ENCODE results near the gene SLC6A17.

Gene SLC6A17

GRCh38 chr1:110163591-110163990 is 13.3 kb downstream of the SLC6A17 start:
- ChIA-PET POLR2A (no interaction called here), CTCF (interaction anchor here (1.2 kb wide), 1 partner anchor 75 kb away, joined by 3 read pairs; no protein-coding TSS in a partner anchor)
- DNase-seq (ENCODE audit: extremely low spot score): no peak
- no peak for TF ChIP-seq CTCF (IDR thresholded peaks at IDR 0.05; ENCODE audit: control extremely low read depth, extremely low read depth, low read depth, missing control alignments)

- no peak for TF ChIP-seq CTCF (IDR thresholded peaks at IDR 0.05; ENCODE audit: control extremely low read depth, extremely low read depth, low read depth, missing control alignments)
- CTCF ChIA-PET: interaction anchor here (0.9 to 2.6 kb wide), 2 partner anchors 10 to 111 kb away, joined by 3 to 9 read pairs; no protein-coding TSS in a partner anchor
- DNase-seq (ENCODE audit: extremely low spot score): no peak
- POLR2A ChIA-PET: no interaction called here
Measured at GRCh38 chr1:110164725-110165350, 14.5 kb downstream of the SLC6A17 start.

- POLR2A ChIA-PET: no interaction called here
- TF ChIP-seq CTCF (IDR thresholded peaks at IDR 0.05; ENCODE audit: control extremely low read depth, extremely low read depth, low read depth, missing control alignments): no peak
- CTCF ChIA-PET: interaction anchor here (0.9 to 4.1 kb wide), 4 partner anchors 9 to 112 kb away, joined by 3 to 14 read pairs (median 6); no protein-coding TSS in a partner anchor
- no peak for DNase-seq (ENCODE audit: extremely low spot score)
Measured at GRCh38 chr1:110165761-110166231, 15.5 kb downstream of the SLC6A17 start.

- ChIA-PET POLR2A (no interaction called here), CTCF (interaction anchor here (1.0 to 4.1 kb wide), 10 partner anchors 8 to 329 kb away, joined by 3 to 15 read pairs (median 5); no protein-coding TSS in a partner anchor)
- TF ChIP-seq CTCF (IDR thresholded peaks at IDR 0.05; ENCODE audit: control extremely low read depth, extremely low read depth, low read depth, missing control alignments): no peak
- no peak for DNase-seq (ENCODE audit: extremely low spot score)
Measured at GRCh38 chr1:110166861-110167260, 16.6 kb downstream of the SLC6A17 start.

- POLR2A ChIA-PET: no interaction called here
- no peak for DNase-seq (ENCODE audit: extremely low spot score)
- CTCF ChIA-PET: interaction anchor here (1.1 to 1.2 kb wide), 2 partner anchors 26 to 36 kb away, joined by 3 to 4 read pairs; no protein-coding TSS in a partner anchor
- no peak for TF ChIP-seq CTCF (IDR thresholded peaks at IDR 0.05; ENCODE audit: control extremely low read depth, extremely low read depth, low read depth, missing control alignments)
Measured at GRCh38 chr1:110170766-110171733, 20.8 kb downstream of the SLC6A17 start.

GRCh38 chr1:110172001-110172400 is 21.7 kb downstream of the SLC6A17 start:
- POLR2A ChIA-PET: no interaction called here
- CTCF ChIA-PET: no interaction called here
- DNase-seq (ENCODE audit: extremely low spot score): no peak
- no peak for TF ChIP-seq CTCF (IDR thresholded peaks at IDR 0.05; ENCODE audit: control extremely low read depth, extremely low read depth, low read depth, missing control alignments)

Measured in GM10248 (cell line).